Right hindlimb (tissue), 1 donor: ENCODE measurements around the gene PAPLN.

Experiments used
- DNase-seq: peaks from one replicate; pipeline ENCODE4 v3.0.0-alpha.2; 2018

The PAPLN gene

DNA sequence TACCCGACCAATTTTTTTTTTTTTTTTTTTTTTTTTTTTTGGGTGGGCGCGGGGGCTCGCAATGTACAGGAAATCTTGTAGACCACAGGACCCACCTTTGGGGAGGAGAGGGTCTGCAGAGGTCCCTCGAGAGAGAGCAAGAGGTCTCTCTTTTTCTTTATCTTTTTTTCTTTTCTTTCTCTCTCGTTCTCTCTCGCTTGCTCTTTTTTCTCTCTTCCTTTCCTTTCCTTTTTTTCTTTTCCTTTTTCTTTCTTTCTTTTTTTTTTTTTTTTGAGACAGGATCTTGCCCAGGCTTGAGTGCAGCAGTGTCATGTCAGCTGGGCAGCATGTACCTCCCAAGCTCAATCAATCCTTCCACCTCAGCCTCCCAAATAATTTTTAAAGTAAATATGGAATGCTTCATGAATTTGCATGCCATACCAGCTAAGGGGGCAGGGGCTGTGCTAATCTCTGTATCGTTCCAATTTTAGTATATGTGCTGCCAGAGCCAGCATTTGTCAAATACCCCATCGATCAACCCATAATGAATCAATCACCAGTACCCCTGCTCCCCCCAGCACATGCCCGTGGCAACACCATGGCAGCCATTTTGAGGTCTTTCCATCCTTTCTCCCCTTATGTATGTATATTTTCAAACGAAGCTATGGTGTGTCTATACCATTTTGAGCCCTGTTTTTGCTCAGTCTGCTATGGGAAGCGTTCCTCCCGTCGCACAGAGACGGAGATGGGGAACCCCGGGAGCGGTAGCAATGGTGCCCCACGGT is 9.3 kb downstream of the PAPLN start:
- DNase-seq = no peak

DNA sequence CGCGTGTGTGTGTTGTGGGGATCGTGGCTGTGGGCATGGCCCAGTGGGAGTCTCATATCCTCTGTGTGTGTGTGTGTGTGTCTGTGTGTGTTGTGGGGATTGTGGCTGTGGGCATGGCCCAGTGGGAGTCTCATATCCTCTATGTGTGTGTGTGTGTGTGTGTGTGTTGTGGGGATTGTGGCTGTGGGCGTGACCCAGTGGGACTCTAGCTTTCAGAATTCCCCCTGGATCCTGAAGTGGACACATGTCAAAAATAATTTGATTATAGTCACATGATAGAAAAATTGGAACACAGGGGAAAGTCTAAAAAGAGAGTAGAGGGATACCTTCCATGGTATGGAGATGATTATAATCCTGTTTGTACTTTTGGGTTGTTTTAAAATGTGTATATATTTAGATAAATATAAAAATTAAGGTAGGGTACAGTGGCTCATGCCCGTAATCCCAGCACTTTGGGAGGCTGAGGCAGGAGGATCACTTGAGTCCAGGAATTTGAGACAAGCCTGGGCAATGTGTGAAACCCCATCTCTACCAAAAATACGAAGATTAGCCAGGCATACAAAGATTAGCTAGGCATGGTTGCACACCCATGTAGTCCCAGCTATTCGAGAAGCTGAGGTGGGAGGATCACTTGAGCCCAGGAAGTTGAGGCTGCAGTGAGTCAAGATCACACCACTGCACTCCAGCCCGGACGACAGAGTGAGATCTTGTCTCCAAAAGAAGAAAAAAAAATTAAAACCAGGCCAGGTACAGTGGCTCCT is 11.0 kb downstream of the PAPLN start:
- DNase-seq = no peak

- no peak for DNase-seq
Observed at GRCh38 chr14:73249108-73249507, 11.8 kb downstream of the PAPLN start.

- DNase-seq = no peak
Observed at GRCh38 chr14:73249564-73250316, 12.4 kb downstream of the PAPLN start.

DNA sequence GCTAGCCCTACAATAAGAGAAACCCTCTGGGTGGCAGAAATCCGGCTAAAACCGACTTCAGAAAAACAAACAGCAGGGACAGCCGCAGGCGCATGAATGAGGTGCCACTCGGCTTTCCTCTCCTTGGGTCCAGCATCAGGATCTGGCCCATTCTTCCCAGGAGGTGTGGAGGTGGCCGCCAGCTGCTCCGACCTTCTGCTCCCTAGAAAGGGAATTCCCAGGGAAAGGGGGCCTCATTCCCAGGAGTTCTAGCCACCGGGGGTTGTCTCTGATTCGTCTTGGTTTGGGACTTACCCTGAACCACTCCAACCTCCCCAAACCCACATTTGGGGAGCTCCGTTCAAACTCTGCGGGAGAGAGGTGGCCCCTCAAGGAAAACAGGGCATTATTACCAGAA is 13.0 kb downstream of the PAPLN start:
- DNase-seq = no peak

GRCh38 chr14:73250781-73251500 is 13.6 kb downstream of the PAPLN start:
- no peak for DNase-seq

- no peak for DNase-seq
Observed at GRCh38 chr14:73251516-73252215, 14.4 kb downstream of the PAPLN start.

DNA sequence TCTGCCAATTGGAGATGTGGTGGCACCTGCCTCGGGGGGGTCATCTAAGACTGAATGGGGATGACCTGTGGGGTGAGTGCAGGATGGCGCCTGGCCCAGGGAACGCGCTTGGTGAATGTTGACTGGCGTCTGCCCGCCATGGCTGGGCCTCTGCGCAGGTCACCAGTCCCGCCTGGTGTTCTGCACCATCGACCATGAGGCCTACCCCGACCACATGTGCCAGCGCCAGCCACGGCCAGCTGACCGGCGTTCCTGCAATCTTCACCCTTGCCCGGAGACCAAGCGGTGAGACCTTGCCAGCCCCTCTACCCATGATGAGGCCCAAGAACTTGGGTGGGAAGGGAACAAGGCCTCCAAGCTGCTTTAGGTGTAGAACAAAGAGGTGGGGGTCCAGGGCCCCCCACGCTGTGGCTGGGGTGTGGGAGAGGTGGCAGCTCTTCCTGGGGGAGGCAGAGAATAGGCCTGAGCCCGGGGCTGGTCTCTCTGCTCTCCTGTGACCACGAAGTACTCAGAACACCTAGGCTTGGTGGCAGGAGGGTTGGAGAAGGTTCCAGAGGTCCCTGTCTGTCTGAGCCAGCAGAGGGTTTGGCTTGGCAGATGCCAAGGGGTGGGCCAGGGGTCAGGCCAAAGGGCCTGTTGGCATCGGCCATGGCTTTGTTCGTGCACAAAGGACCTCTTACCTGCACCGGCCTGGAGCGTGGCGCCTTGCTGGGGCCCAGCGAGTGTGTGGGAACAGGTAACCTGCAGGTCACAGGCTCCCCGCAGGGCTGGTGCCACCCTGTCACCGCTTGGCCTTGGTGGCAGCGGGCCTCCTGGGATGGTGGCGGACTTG is 15.4 kb downstream of the PAPLN start:
- DNase-seq = no peak

GRCh38 chr14:73253323-73253610 is 16.0 kb downstream of the PAPLN start:
- no peak for DNase-seq

DNA sequence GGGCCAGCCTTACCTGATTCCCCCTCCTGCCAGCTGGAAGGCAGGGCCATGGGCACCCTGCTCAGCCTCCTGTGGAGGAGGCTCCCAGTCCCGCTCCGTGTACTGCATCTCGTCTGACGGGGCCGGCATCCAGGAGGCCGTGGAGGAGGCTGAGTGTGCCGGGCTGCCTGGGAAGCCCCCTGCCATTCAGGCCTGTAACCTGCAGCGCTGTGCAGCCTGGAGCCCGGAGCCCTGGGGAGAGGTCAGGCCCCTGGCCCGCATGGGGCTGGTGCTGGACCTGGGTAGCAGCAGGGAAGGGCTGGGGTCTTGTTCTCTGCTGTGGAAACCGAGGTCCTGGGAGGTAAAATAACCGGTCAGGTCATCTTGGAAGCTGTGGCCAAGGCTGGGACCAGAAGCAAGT is 16.4 kb downstream of the PAPLN start:
- DNase-seq = no peak

- no peak for DNase-seq
Observed at GRCh38 chr14:73254247-73255004, 17.1 kb downstream of the PAPLN start.

GRCh38 chr14:73255005-73255400 is 17.7 kb downstream of the PAPLN start:
- DNase-seq = no peak

- no peak for DNase-seq
Observed at GRCh38 chr14:73255693-73256225, 18.5 kb downstream of the PAPLN start.

GRCh38 chr14:73258076-73258475 is 20.8 kb downstream of the PAPLN start:
- DNase-seq = no peak

- no peak for DNase-seq
Observed at GRCh38 chr14:73258845-73259611, 21.7 kb downstream of the PAPLN start.

GRCh38 chr14:73259837-73260236 is 22.5 kb downstream of the PAPLN start:
- no peak for DNase-seq

GRCh38 chr14:73260574-73260973 is 23.3 kb downstream of the PAPLN start:
- no peak for DNase-seq

GRCh38 chr14:73261075-73261474 is 23.8 kb downstream of the PAPLN start:
- no peak for DNase-seq

DNA sequence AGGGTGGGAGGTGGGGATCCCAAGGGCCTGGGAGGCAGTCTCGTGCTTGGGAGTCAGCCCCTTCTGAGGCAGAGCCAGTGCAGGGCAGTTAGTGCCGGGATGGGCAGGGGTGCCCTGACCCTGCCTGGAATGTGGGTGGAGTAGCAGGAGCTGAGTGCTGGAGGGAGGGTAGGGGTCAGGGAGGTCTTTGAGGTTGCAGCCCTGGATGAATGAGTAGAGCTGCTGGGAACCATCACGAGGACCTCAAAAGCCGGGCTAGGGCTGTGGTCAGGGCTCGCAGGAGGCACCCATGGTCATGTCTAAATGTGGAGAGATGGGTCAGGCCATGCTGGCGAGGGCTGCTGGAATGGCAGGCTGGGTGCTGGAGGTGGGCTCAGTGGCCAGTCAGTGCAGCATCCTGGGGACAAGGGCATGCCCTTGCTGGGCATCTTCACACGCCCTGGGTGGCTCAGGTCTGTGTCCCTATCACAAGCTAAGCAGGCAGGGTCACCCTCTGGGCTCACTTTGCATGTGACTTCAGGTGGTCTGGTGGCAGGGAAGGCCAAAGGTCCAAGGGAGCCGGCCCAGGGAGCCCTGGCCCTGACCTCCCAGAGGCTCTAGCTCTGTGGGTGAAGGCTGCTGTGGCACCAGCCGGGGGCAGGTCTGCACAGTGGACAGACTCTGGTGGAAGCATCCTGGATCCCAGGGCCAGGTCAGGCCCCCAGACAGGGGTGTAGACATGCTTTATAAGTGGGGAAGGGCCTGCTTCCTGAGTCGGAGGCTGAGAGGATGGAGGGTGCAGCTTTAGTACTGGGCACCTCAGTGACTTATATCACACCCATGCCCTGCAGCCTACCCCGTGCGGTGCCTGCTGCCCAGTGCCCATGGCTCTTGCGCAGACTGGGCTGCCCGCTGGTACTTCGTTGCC is 24.5 kb downstream of the PAPLN start:
- DNase-seq = no peak
